D341Med (cell line): ENCODE data around the gene NRP2.
A peak's percentile ranks its signal among the peaks of the same experiment; 100 is the strongest.

ENCODE experiments used
- DNase-seq: peaks from one replicate; pipeline ENCODE4 v3.0.0; 2012; ENCODE audit warnings: low spot score

The NRP2 gene

GRCh38 chr2:205733648-205734047, 51.3 kb downstream of the NRP2 start:
- peak; percentile 48 for DNase-seq

- DNase-seq: no peak
These were observed 52.2 kb downstream of the NRP2 start for GRCh38 chr2:205734436-205735037.

DNA sequence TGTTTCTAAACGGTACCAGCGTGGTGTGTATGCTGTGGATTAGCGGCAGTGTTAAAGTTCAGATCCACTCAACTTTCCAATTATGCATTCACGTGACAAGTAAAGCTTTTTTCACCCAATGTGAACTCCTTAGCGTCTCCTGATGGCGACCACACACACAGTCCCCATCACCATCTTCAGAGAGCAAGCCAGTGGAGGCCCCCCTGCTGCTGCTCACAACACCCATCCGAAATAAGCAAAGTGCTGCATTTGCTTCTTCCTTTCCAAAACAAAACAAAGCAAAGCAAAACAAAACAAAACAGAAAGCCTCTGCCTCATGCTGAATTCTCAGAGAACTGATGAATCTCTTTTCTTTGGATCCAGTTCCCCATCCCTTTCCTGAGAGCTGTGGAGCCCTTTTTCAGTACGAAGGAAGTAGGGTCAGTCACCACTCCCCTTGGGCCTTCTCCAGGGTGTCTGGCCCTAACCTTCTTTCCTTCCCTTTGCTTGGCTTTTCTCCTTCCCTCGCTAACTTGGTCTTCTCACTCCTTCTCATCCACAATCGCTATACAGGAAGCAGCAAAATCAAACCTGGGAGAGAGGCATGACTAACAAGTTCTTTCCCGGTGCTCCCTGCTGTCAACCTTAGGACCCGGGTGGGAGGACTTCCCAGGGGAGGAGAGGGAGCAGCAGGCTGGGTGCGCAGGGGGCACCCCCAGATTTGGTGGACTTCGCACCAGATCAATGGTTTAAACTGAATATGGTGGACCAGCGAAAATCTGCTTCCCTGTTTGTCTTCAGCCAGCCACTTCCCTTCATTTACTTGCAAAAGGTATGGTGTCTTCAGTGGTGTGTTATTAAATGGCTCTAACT, 56.0 kb downstream of the NRP2 start:
- no peak for DNase-seq

- DNase-seq: no peak
These were observed 57.3 kb downstream of the NRP2 start for GRCh38 chr2:205739620-205740019.

- DNase-seq: no peak
These were observed 58.1 kb downstream of the NRP2 start for GRCh38 chr2:205740381-205740780.

DNA sequence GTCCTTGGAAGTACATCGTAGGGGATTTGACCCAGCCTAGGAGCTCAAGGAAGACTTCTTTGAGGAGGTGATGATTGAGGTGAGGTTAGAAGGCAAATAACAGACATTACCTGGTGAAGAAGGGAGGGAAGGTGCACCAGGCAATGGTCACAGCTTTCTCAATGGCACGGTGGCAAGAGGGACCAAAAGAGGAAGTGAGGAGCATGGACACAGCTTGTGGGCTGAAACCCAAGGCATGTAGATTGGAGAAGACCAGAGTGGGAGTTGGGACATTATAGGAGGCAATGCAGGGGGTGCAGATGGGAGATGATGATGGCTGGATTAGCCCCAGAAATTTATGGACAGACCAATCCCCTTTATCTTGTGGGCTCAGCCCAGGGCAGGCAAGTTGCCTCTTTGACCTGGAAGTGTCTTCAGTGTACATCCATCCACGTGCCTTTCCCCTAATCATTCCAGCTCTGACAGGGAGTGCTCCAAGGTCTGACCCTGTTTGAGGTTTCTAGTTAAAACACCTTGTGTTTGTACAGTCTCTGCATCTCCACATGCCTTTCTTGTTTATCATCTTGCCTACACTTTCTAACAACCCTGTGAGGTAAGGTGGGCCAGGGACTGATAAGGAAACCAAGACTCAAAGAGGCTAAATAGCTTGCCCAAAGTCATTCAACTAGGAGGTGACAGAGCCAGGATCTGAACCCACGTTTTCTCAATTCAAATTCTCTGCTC, 59.1 kb downstream of the NRP2 start:
- DNase-seq: no peak

- no peak for DNase-seq
These were observed 60.8 kb downstream of the NRP2 start for GRCh38 chr2:205743137-205743536.

DNA sequence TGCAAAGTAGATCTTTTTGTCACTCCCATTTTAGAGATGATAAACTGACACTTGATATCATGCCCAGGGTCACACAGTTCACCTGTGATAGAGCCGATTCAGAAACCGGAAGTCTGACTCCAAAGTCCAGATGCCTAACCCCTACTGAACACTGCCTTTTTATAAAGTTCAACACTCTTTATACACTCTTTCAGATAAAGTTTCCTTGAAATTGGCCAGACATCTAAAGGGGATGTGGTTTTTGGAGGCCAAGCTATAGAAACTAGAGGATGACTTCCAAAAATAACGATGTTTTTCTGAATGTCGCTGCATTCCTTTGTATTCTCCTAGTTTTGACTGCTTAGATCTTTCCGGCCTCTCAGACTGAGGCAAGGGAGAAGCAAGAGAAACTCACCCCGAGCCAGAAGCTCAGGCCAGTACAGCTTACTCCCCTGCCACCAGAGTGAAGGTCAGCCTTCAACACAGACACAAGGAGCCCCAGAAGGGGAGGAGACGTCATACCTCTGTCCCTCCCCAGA, 61.8 kb downstream of the NRP2 start:
- no peak for DNase-seq

DNA sequence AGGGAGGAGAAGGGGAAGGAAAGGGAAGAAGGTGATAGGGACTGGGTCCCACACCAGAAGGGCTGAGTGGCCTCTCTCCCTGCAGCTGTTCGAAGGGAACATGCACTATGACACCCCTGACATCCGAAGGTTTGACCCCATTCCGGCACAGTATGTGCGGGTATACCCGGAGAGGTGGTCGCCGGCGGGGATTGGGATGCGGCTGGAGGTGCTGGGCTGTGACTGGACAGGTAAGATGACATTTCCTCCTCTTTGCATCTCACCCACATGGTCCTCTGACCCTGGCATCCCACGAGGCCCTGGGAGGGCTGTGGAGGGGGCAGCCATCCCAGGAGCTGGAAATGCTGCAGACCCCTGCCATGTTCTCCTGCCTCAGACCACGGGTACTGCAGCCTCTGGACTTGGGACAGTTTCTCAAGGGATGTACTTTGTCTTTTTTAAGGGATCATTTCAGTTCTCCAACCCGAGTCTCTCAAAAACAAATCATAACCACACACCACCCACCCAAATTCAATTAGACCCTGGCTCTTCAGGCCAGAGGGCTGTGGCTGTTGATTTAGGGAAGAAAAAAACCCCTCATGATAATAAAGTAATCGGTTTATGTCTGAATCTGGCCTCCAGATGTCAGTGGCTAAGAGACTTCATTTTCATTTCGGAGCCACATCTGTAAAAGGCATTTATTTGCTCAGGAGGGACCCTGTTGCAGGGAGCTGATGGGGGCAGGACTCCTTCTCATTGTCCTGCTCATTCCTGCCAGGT, 63.5 kb downstream of the NRP2 start:
- DNase-seq: no peak

GRCh38 chr2:205746420-205746785, 64.1 kb downstream of the NRP2 start:
- DNase-seq: no peak

DNA sequence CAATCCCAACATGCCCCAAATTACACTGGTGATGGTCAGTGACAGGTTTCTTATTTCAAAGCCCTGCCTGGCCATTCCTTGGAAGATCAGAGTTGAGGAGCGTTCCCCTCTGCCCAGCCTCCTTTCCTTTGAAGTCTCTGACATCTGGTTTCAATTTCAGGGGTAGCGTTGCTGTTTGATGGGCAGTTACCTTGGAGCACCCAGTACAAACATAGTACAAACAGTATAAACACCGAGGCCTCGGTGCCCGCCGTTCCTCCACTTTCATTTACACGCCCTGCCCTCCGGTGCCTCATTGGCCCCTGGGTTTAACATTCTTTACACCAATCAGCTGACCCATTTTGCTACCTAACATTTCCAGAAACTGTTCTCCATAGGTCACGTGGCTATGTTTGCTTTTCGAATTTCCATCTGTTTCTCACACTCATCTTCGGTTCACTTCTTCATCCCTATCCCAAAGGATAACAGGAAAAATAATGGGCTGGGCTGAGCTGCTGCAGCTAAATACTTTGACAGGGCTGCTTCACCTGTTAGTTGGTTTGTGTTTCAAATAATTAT, 65.6 kb downstream of the NRP2 start:
- DNase-seq: no peak

GRCh38 chr2:205748639-205749038, 66.3 kb downstream of the NRP2 start:
- DNase-seq: no peak

- no peak for DNase-seq
These were observed 66.8 kb downstream of the NRP2 start for GRCh38 chr2:205749078-205749477.

DNA sequence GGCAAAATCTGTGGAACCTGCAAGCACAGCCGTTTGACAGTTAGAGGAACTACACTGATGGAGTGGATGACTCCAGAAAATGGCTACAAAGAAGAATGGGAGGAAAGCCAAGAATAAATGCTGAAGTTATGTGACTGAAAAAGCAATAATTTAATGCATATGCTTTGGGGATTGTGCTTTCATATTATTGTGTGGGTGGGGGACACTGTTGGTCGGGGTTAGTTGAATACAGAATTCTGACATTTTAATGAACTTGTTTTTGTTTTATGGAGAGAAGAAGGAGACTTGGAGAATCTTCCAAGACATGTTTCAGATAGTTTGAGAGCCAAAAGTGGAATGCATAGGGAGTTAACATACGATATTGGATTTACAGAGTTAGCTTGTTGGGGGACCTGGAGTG, 68.5 kb downstream of the NRP2 start:
- no peak for DNase-seq

GRCh38 chr2:205751569-205752031, 69.3 kb downstream of the NRP2 start:
- DNase-seq: no peak

GRCh38 chr2:205752296-205752820, 70.1 kb downstream of the NRP2 start:
- no peak for DNase-seq

- no peak for DNase-seq
These were observed 70.6 kb downstream of the NRP2 start for GRCh38 chr2:205752924-205753323.

GRCh38 chr2:205754285-205754923, 72.1 kb downstream of the NRP2 start:
- no peak for DNase-seq

GRCh38 chr2:205754924-205755321, 72.6 kb downstream of the NRP2 start:
- DNase-seq: no peak

DNA sequence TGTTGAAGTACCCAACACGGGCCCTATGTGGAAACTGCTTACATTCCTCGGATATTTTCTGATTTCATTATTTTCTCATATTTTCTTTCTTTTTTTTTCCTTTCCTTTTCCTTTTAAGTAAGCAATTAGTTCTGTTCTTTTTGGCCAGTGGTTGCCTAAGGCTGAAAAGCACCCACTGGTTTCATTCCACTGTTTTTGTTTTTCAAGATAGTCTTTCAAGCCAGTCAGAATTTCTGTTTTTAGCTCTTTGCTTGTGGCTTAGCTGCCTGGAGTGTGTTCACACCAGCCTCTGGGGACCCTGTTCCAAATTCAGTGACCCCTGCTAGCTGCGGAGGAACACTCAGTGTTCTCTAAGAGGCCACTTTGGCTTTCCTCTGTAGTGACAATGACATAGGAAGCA, 73.6 kb downstream of the NRP2 start:
- DNase-seq: no peak

GRCh38 chr2:205757271-205757670, 75.0 kb downstream of the NRP2 start:
- no peak for DNase-seq
